ENCODE results near the gene NUMA1. TPM values are rescaled to one million over a fixed set of nuclear protein-coding genes. Genes with fewer than 3 reads are reported as not detected.

The NUMA1 gene
- total RNA-seq, 1 donor from 2014 or later: 157 TPM

DNA sequence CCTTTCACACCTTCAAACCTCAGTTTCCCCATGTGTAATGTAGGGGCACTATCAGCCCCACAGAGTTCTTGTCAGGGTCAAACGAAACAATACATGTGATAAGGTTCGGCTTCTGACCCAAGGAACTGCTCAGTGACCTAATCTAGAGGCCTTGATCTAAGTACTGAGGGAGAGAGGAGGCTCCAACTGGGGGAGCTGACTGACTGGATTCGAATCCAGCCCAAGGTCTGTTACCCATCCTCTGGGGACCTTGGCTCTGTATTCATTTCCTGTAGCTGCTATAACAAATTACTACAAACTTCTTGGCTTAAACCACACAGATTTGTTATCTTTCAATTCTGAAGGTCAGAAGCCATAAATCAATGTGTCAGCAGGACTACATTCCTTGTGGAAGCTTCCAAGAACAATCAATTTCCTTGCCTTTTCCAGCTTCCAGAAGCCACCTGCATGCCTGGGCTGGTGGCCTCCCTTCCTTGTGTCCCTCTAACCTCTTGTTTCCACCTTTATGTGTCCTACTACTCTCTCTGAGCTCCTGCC, 42.8 kb upstream of the NUMA1 start:
- Histone ChIP-seq H3K27me3 (ENCODE audit: control insufficient read depth, insufficient read depth, low read length) (no peaks in the 10 kb centered on the region), H3K4me3 (ENCODE audit: low read depth, low read length) (no peak overlapping the region), H3K36me3 (ENCODE audit: control insufficient read depth, insufficient read depth, low read length) (no peaks in the 10 kb centered on the region)
- TF ChIP-seq, protein P1, sequence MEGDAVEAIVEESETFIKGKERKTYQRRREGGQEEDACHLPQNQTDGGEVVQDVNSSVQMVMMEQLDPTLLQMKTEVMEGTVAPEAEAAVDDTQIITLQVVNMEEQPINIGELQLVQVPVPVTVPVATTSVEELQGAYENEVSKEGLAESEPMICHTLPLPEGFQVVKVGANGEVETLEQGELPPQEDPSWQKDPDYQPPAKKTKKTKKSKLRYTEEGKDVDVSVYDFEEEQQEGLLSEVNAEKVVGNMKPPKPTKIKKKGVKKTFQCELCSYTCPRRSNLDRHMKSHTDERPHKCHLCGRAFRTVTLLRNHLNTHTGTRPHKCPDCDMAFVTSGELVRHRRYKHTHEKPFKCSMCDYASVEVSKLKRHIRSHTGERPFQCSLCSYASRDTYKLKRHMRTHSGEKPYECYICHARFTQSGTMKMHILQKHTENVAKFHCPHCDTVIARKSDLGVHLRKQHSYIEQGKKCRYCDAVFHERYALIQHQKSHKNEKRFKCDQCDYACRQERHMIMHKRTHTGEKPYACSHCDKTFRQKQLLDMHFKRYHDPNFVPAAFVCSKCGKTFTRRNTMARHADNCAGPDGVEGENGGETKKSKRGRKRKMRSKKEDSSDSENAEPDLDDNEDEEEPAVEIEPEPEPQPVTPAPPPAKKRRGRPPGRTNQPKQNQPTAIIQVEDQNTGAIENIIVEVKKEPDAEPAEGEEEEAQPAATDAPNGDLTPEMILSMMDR (IDR thresholded peaks at IDR 0.05; ENCODE audit: insufficient read depth, low read length, poor library complexity, severe bottlenecking): no peak
- no peak for DNase-seq (ENCODE audit: low read depth)

DNA sequence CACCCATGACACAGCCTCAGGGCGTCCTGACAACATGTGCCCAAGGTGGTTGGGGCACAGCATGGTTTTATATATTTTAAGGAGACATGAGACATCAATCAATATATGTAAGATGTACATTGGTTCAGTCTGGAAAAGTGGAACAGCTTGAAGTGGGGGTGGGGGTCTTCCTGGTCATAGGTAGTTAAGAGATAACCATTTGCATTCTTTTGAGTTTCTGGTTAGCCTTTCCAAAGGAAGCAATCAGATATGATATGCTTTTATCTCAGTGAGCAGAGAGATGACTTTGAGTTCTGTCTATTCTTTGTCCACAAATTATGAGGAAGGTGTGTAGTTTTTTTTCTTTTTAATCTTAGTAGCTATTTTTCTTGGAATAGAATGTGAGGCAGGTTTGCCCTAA, 42.3 kb upstream of the NUMA1 start:
- no peak overlapping the region for H3K4me3 ChIP-seq (ENCODE audit: low read depth, low read length)
- no peaks in the 10 kb centered on the region for H3K36me3 ChIP-seq (ENCODE audit: control insufficient read depth, insufficient read depth, low read length)
- no peaks in the 10 kb centered on the region for H3K27me3 ChIP-seq (ENCODE audit: control insufficient read depth, insufficient read depth, low read length)
- no peak for DNase-seq (ENCODE audit: low read depth)
- TF ChIP-seq, protein P1 (IDR thresholded peaks at IDR 0.05; ENCODE audit: insufficient read depth, low read length, poor library complexity, severe bottlenecking): no peak

- TF ChIP-seq, protein P1 (IDR thresholded peaks at IDR 0.05; ENCODE audit: insufficient read depth, low read length, poor library complexity, severe bottlenecking): no peak
- H3K27me3 ChIP-seq (ENCODE audit: control insufficient read depth, insufficient read depth, low read length): no peaks in the 10 kb centered on the region
- no peaks in the 10 kb centered on the region for H3K36me3 ChIP-seq (ENCODE audit: control insufficient read depth, insufficient read depth, low read length)
- no peak overlapping the region for H3K4me3 ChIP-seq (ENCODE audit: low read depth, low read length)
- no peak for DNase-seq (ENCODE audit: low read depth)
These were observed 40.6 kb upstream of the NUMA1 start for GRCh38 chr11:72120930-72121329.

- Histone ChIP-seq H3K36me3 (ENCODE audit: control insufficient read depth, insufficient read depth, low read length) (no peaks in the 10 kb centered on the region), H3K4me3 (ENCODE audit: low read depth, low read length) (no peak overlapping the region), H3K27me3 (ENCODE audit: control insufficient read depth, insufficient read depth, low read length) (no peaks in the 10 kb centered on the region)
- DNase-seq (ENCODE audit: low read depth): no peak
- TF ChIP-seq, protein P1 (IDR thresholded peaks at IDR 0.05; ENCODE audit: insufficient read depth, low read length, poor library complexity, severe bottlenecking): no peak
These were observed 38.9 kb upstream of the NUMA1 start for GRCh38 chr11:72119198-72119597.

- TF ChIP-seq, protein P1 (IDR thresholded peaks at IDR 0.05; ENCODE audit: insufficient read depth, low read length, poor library complexity, severe bottlenecking): no peak
- H3K27me3 ChIP-seq (ENCODE audit: control insufficient read depth, insufficient read depth, low read length): no peaks in the 10 kb centered on the region
- no peak for DNase-seq (ENCODE audit: low read depth)
- no peak overlapping the region for H3K4me3 ChIP-seq (ENCODE audit: low read depth, low read length)
- no peaks in the 10 kb centered on the region for H3K36me3 ChIP-seq (ENCODE audit: control insufficient read depth, insufficient read depth, low read length)
These were observed 35.8 kb upstream of the NUMA1 start for GRCh38 chr11:72116019-72116755.

DNA sequence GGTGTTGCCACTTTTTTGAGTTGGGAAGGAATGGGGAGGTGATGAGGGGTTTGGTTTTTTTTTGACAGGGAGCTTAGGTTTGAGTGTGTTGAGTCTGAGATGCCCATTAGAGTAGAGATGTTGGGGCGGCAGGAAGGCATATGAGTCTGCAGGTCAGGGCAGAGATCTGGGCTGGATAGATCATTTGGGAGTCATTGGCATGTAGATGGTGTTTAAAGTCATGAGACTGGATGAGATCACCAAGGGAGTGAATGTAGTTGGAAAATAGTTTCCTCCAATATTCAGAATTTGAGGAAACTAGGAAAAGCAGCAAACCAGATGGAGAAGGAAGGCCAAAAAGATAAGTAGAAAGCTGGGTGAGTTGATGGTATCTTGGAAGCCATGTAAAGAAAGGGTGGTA, 34.2 kb upstream of the NUMA1 start:
- DNase-seq (ENCODE audit: low read depth): no peak
- Histone ChIP-seq H3K36me3 (ENCODE audit: control insufficient read depth, insufficient read depth, low read length) (no peaks in the 10 kb centered on the region), H3K27me3 (ENCODE audit: control insufficient read depth, insufficient read depth, low read length) (no peaks in the 10 kb centered on the region), H3K4me3 (ENCODE audit: low read depth, low read length) (no peak overlapping the region)
- TF ChIP-seq, protein P1 (IDR thresholded peaks at IDR 0.05; ENCODE audit: insufficient read depth, low read length, poor library complexity, severe bottlenecking): no peak
